NT2/D1 (cell line): Measurements from ENCODE around the gene NR3C2.

ENCODE experiments used
- DNase-seq: peaks from one replicate; pipeline ENCODE4 v3.0.0-alpha.2; 2011; ENCODE audit warnings: low read depth, low spot score
- H3K27me3 ChIP-seq: 2 replicates; pipeline ENCODE4 v1.6.0; 2011; ENCODE audit warnings: mild to moderate bottlenecking; ENCODE audit not compliant: insufficient read length, insufficient read depth
- H3K36me3 ChIP-seq: 2 replicates; pipeline ENCODE4 v1.6.1; 2011; ENCODE audit warnings: mild to moderate bottlenecking, low read length, mixed read lengths; ENCODE audit not compliant: insufficient read depth, insufficient read length
- H3K4me1 ChIP-seq: 2 replicates; pipeline ENCODE4 v1.5.1; 2011; ENCODE audit not compliant: insufficient read depth, insufficient read length
- H3K4me3 ChIP-seq: 2 replicates; pipeline ENCODE4 v1.5.1; 2011; ENCODE audit warnings: low read depth; ENCODE audit not compliant: insufficient read length
- H3K9ac ChIP-seq: 2 replicates; pipeline ENCODE4 v1.6.0; 2011; ENCODE audit warnings: low read depth; ENCODE audit not compliant: insufficient read length
- H3K9me3 ChIP-seq: 2 replicates; pipeline ENCODE4 v1.5.1; 2011; ENCODE audit warnings: mild to moderate bottlenecking, low read length; ENCODE audit not compliant: insufficient read depth
- SUZ12 ChIP-seq: IDR thresholded peaks from 2 replicates; pipeline ENCODE4 v1.6.1; 2011; ENCODE audit not compliant: insufficient read length, insufficient read depth; ENCODE audit errors: extremely low read depth
- YY1 ChIP-seq: IDR thresholded peaks from 2 replicates; pipeline ENCODE4 v1.6.1; 2011; ENCODE audit not compliant: insufficient read length, insufficient read depth
- ZNF274 ChIP-seq: IDR thresholded peaks from 2 replicates; pipeline ENCODE4 v1.6.1; 2011; ENCODE audit warnings: mild to moderate bottlenecking, low read depth, low read length

NR3C2 gene

GRCh38 chr4:148452970-148453369, 10.8 kb upstream of the NR3C2 start:
- no peak for TF ChIP-seq SUZ12
- no peak for TF ChIP-seq ZNF274
- no peak for TF ChIP-seq YY1
- no peak overlapping the region for H3K4me3 ChIP-seq
- no peaks in the 10 kb centered on the region for H3K9me3 ChIP-seq
- no peaks in the 10 kb centered on the region for H3K4me1 ChIP-seq
- DNase-seq = no peak
- H3K27me3 ChIP-seq = no peaks in the 10 kb centered on the region
- no peak overlapping the region for H3K9ac ChIP-seq
- H3K36me3 ChIP-seq = no peaks in the 10 kb centered on the region

DNA sequence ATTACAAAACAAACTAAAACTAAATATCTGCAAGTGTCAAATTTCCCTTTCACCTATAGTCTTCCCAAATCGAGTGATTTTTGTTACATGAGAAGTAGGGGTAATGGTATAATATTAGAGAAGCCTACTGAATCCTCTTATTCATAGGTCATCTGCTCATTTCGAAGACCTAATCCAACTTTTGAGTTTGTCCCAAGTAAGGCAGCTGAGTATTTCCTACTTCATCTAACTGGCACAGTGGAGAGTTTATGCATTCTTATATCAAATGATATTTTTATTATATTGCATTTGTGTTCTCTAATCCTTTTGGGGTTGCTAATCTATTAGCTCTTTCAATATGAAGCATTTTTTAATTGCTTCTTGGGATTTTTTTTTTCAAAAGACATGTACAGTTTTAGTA, 7.7 kb upstream of the NR3C2 start:
- TF ChIP-seq SUZ12 = no peak
- TF ChIP-seq ZNF274 = no peak
- no peak for TF ChIP-seq YY1
- Histone ChIP-seq H3K36me3 (no peaks in the 10 kb centered on the region), H3K4me1 (no peaks in the 10 kb centered on the region), H3K4me3 (no peak overlapping the region), H3K9ac (no peak overlapping the region), H3K9me3 (no peaks in the 10 kb centered on the region), H3K27me3 (peaks cover 21% of the 10 kb centered on the region)
- DNase-seq = no peak

GRCh38 chr4:148448141-148448540, 5.9 kb upstream of the NR3C2 start:
- DNase-seq = no peak
- Histone ChIP-seq H3K27me3 (peaks cover 37% of the 10 kb centered on the region), H3K4me1 (no peaks in the 10 kb centered on the region), H3K9me3 (no peaks in the 10 kb centered on the region), H3K4me3 (no peak overlapping the region), H3K36me3 (no peaks in the 10 kb centered on the region), H3K9ac (no peak overlapping the region)
- TF ChIP-seq ZNF274 = no peak
- TF ChIP-seq SUZ12 = no peak
- TF ChIP-seq YY1 = no peak

- Histone ChIP-seq H3K9me3 (no peaks in the 10 kb centered on the region), H3K9ac (no peak overlapping the region), H3K36me3 (no peaks in the 10 kb centered on the region), H3K27me3 (peaks cover 41% of the 10 kb centered on the region), H3K4me1 (no peaks in the 10 kb centered on the region), H3K4me3 (no peak overlapping the region)
- TF ChIP-seq YY1 (no peak), SUZ12 (no peak), ZNF274 (no peak)
- no peak for DNase-seq
These were observed 5.5 kb upstream of the NR3C2 start for GRCh38 chr4:148447681-148448080.

DNA sequence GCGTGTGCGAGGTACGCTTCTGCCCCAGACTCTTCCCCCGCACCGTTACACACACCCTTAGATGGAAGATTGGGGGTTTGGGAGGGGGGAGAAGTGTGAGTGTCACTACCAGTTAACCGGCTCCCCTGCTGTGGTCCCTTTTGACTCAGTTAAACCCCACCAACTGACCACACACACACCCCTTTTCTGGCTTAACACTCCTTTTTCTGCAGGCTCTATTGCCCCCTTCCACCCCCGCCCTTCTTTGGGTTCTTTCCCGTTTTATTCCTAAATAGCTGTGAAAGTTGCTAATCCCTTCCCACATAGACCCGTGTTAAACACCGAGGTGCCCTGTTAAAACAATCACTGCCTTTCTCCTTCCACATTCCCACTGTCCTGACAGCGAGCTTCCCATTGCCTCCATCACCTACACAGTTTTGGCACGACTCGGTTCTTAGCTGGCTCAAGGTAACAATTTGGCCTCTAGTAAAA, 3.7 kb upstream of the NR3C2 start:
- H3K9me3 ChIP-seq = no peaks in the 10 kb centered on the region
- H3K9ac ChIP-seq = peak overlapping the region; percentile 42
- no peaks in the 10 kb centered on the region for H3K36me3 ChIP-seq
- H3K4me3 ChIP-seq = peak overlapping the region; percentile 53
- no peak for TF ChIP-seq ZNF274
- no peak for TF ChIP-seq YY1
- TF ChIP-seq SUZ12 = no peak
- DNase-seq = no peak
- no peaks in the 10 kb centered on the region for H3K4me1 ChIP-seq
- peaks cover 54% of the 10 kb centered on the region for H3K27me3 ChIP-seq

DNA sequence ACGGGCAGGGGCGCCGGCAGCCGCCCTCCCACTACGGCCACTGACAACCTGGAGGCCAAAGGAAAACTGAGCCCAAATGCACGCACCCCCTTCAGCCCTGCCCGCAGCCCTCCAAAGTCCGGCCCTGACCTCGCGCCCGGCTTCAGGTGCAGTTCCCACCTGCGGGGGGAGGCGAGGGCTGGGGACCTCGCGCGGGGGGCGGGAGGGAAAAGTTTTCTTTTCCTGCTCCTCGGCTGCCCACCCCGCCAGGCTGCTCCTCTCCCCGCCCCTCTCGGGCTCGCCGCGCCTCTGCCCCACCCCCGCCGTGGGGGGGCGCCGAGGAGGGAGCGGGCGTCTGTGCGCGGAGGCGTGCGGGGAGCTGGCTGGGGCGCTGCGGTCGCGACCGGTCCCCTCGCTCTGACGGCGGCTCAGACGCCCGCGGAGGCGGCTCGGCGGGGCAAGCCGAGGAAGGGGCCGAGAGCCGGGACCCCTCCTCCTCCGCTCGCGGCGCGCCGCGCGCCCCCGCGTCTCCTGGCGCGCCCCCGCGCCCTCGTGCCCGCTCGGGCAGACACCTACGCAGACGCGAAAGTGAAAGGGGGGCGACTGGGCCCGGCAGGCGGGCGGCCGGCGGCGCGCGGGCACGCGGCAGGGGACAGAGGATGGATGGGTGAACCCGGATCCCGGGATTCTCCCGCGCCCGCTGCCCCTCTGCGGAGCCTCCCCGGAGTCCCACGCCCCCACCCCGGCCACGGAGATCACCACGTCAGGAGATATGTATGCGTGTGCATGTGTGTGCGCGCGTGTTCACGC, 3.1 kb upstream of the NR3C2 start:
- Histone ChIP-seq H3K36me3 (no peaks in the 10 kb centered on the region), H3K27me3 (peaks cover 60% of the 10 kb centered on the region), H3K4me1 (no peaks in the 10 kb centered on the region), H3K9ac (peak overlapping the region; percentile 42), H3K4me3 (peak overlapping the region; percentile 53), H3K9me3 (no peaks in the 10 kb centered on the region)
- no peak for TF ChIP-seq SUZ12
- TF ChIP-seq ZNF274 = no peak
- no peak for TF ChIP-seq YY1
- DNase-seq = no peak

GRCh38 chr4:148444296-148445070, 2.3 kb upstream of the NR3C2 start:
- no peak for DNase-seq
- TF ChIP-seq YY1 = no peak
- no peak for TF ChIP-seq SUZ12
- no peak for TF ChIP-seq ZNF274
- peak overlapping the region; percentile 46 for H3K4me3 ChIP-seq

More at GRCh38 chr4:148444296-148445070, 2.3 kb upstream of the NR3C2 start:
- Histone ChIP-seq H3K36me3 (no peaks in the 10 kb centered on the region), H3K27me3 (peaks cover 66% of the 10 kb centered on the region), H3K9me3 (no peaks in the 10 kb centered on the region), H3K4me1 (no peaks in the 10 kb centered on the region), H3K9ac (peak overlapping the region; percentile 61)
